Measurements from ENCODE around the gene MS4A3. TPM values are rescaled to one million over a fixed set of nuclear protein-coding genes. Genes with fewer than 3 reads are reported as not detected.

MS4A3 gene
- total RNA-seq, 4 donors from 2014 or later: not detected

- no peak for ATAC-seq (ENCODE audit: low FRiP score)
- TF ChIP-seq, protein P1, sequence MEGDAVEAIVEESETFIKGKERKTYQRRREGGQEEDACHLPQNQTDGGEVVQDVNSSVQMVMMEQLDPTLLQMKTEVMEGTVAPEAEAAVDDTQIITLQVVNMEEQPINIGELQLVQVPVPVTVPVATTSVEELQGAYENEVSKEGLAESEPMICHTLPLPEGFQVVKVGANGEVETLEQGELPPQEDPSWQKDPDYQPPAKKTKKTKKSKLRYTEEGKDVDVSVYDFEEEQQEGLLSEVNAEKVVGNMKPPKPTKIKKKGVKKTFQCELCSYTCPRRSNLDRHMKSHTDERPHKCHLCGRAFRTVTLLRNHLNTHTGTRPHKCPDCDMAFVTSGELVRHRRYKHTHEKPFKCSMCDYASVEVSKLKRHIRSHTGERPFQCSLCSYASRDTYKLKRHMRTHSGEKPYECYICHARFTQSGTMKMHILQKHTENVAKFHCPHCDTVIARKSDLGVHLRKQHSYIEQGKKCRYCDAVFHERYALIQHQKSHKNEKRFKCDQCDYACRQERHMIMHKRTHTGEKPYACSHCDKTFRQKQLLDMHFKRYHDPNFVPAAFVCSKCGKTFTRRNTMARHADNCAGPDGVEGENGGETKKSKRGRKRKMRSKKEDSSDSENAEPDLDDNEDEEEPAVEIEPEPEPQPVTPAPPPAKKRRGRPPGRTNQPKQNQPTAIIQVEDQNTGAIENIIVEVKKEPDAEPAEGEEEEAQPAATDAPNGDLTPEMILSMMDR (IDR thresholded peaks at IDR 0.05): no peak
- no peak for DNase-seq (ENCODE audit: low spot score)
These were observed 21.5 kb downstream of the MS4A3 start for GRCh38 chr11:60077981-60078380.

DNA sequence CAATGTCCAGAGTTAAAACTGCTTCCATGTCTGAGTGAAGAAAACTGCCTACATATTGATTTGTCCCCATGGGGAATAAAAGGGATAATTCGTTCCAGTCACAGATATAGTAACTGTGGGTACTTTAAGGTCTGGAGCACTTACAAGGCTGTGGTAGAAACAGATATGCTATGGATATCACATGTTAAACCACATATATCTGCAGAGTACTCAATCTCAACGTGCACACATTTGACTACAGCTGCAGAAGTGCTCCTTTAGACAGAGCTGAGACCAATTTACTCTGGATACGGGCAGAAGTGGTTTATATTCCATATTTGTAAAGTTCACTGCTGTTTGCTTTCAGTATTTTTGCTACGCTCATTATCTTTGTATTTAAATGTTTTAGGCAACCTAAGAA lies 22.3 kb downstream of the MS4A3 start:
- TF ChIP-seq, protein P1 (IDR thresholded peaks at IDR 0.05): no peak
- no peak for ATAC-seq (ENCODE audit: low FRiP score)
- DNase-seq (ENCODE audit: low spot score): no peak

GRCh38 chr11:60080535-60080934 lies 24.1 kb downstream of the MS4A3 start:
- no peak for DNase-seq (ENCODE audit: low spot score)
- ATAC-seq (ENCODE audit: low FRiP score): no peak
- TF ChIP-seq, protein P1 (IDR thresholded peaks at IDR 0.05): no peak

GRCh38 chr11:60084631-60085273 lies 28.3 kb downstream of the MS4A3 start:
- TF ChIP-seq, protein P1 (IDR thresholded peaks at IDR 0.05): no peak
- no peak for ATAC-seq (ENCODE audit: low FRiP score)
- no peak for DNase-seq (ENCODE audit: low spot score)

DNA sequence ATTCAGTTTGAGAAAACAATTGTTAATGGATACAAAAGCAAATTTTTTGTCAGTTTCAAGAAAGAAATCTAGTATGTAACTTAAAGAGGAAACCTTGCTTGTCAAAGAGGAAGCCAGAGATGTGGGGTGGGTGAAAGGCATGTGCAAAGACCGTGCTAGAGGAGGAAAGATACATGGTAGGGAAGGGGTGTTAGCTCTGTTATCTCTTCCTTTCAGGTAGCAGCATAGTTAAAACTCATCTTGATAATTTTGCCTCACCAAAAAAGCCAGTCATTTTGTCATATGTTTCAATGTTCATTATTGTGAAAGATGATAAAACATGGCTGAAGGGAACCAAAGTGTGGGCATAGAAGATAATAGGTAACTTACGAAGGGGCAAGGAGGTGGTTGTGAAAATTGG lies 29.4 kb downstream of the MS4A3 start:
- TF ChIP-seq, protein P1 (IDR thresholded peaks at IDR 0.05): no peak
- ATAC-seq (ENCODE audit: low FRiP score) (no peak), DNase-seq (ENCODE audit: low spot score) (no peak)

DNA sequence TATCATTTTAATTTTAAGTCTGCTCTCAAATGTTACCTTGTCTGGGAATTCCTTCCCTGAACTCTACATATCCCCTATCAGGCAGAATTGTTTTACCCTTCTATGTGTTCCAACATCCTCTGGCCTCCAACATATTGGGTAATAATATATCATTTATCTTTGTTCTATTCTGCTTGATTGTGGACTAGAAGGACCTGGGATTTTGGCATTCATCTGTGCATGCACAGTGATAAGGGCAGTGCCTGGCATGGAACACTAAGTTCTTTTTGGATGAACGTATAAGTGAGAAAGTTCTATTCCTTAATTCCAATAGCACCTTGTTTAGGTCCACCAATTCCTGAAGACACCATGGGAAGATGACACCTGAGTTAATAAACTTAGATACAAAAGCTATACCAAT lies 30.8 kb downstream of the MS4A3 start:
- DNase-seq (ENCODE audit: low spot score) (no peak), ATAC-seq (ENCODE audit: low FRiP score) (no peak)
- TF ChIP-seq, protein P1 (IDR thresholded peaks at IDR 0.05): no peak

DNA sequence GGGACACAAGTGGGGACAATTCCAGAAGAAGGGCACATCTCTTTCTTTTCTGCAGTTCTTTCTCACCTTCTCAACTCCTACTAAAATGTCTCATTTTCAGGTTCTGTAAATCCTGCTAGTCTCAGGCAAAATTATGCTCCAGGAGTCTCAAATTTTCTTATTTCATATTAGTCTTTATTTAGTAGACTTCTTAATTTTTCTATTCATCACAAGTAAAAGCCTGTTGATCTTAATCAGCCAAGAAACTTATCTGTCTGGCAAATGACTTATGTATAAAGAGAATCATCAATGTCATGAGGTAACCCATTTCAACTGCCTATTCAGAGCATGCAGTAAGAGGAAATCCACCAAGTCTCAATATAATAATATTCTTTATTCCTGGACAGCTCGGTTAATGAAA lies 31.9 kb downstream of the MS4A3 start, which contains the start of gene MS4A2:
MS4A2 (plus strand) TSS at position 301 of the 400 bp plus-strand sequence. CDS start 102 bp downstream, outside the sequence.
- TF ChIP-seq, protein P1 (IDR thresholded peaks at IDR 0.05): no peak
- ATAC-seq (ENCODE audit: low FRiP score): no peak
- no peak for DNase-seq (ENCODE audit: low spot score)

Measured in omental fat pad (tissue), 4 donors.